Measurements from ENCODE around the gene PLET1. TPM values are rescaled to one million over a fixed set of nuclear protein-coding genes. Genes with fewer than 3 reads are reported as not detected.

Gene PLET1
- total RNA-seq, 1 donor from 2014 or later = not detected

- no peak for TF ChIP-seq CTCF (IDR thresholded peaks at IDR 0.05; ENCODE audit: borderline replicate concordance)
- no peak for DNase-seq
- Histone ChIP-seq H3K36me3 (no peaks in the 10 kb centered on the region), H3K9me3 (replicated peaks) (no peaks in the 10 kb centered on the region), H3K4me3 (no peak overlapping the region), H3K27me3 (ENCODE audit: low read depth) (no peaks in the 10 kb centered on the region), H3K4me1 (peaks cover 14% of the 10 kb centered on the region), H3K27ac (replicated peaks) (no peak overlapping the region)
- intact Hi-C loops (cut with micrococcal nuclease) = loop anchor here (2.0 kb wide), 1 partner anchor 63 kb away; no protein-coding TSS in a partner anchor
Observed at GRCh38 chr11:112281726-112282125, 21.1 kb upstream of the PLET1 start.

GRCh38 chr11:112280268-112281126 lies 19.8 kb upstream of the PLET1 start:
- DNase-seq = peak; percentile 25
- peak overlapping the region; percentile 62 for H3K27ac ChIP-seq (replicated peaks)
- H3K36me3 ChIP-seq = no peaks in the 10 kb centered on the region
- H3K4me3 ChIP-seq = peak overlapping the region; percentile 71
- peaks cover 9% of the 10 kb centered on the region for H3K4me1 ChIP-seq
- peak; percentile 66 for TF ChIP-seq CTCF (IDR thresholded peaks at IDR 0.05; ENCODE audit: borderline replicate concordance)
- intact Hi-C loops (cut with micrococcal nuclease) = loop anchor here (2.0 kb wide), 1 partner anchor 62 kb away; no protein-coding TSS in a partner anchor
- no peaks in the 10 kb centered on the region for H3K27me3 ChIP-seq (ENCODE audit: low read depth)
- H3K9me3 ChIP-seq (replicated peaks) = no peaks in the 10 kb centered on the region

- peak overlapping the region; percentile 71 for H3K4me3 ChIP-seq
- peaks cover 9% of the 10 kb centered on the region for H3K4me1 ChIP-seq
- H3K27ac ChIP-seq (replicated peaks) = peak overlapping the region; percentile 62
- peak; percentile 83 for TF ChIP-seq CTCF (IDR thresholded peaks at IDR 0.05; ENCODE audit: borderline replicate concordance)
- H3K9me3 ChIP-seq (replicated peaks) = no peaks in the 10 kb centered on the region
- H3K36me3 ChIP-seq = no peaks in the 10 kb centered on the region
- intact Hi-C loops (cut with micrococcal nuclease) = loop anchor here (2.0 kb wide), 1 partner anchor 61 kb away; no protein-coding TSS in a partner anchor
- H3K27me3 ChIP-seq (ENCODE audit: low read depth) = no peaks in the 10 kb centered on the region
- DNase-seq = peak; percentile 70
Observed at GRCh38 chr11:112279901-112280267, 19.2 kb upstream of the PLET1 start.

GRCh38 chr11:112278803-112279202 lies 18.1 kb upstream of the PLET1 start:
- no peaks in the 10 kb centered on the region for H3K9me3 ChIP-seq (replicated peaks)
- no peak for DNase-seq
- H3K4me3 ChIP-seq = no peak overlapping the region
- no peak for TF ChIP-seq CTCF (IDR thresholded peaks at IDR 0.05; ENCODE audit: borderline replicate concordance)
- no peaks in the 10 kb centered on the region for H3K36me3 ChIP-seq
- H3K4me1 ChIP-seq = peaks cover 9% of the 10 kb centered on the region
- no peak overlapping the region for H3K27ac ChIP-seq (replicated peaks)
- intact Hi-C loops (cut with micrococcal nuclease) = no loop called here
- no peaks in the 10 kb centered on the region for H3K27me3 ChIP-seq (ENCODE audit: low read depth)

GRCh38 chr11:112277941-112278340 lies 17.3 kb upstream of the PLET1 start:
- H3K4me1 ChIP-seq = peaks cover 9% of the 10 kb centered on the region
- DNase-seq = no peak
- no peaks in the 10 kb centered on the region for H3K36me3 ChIP-seq
- H3K9me3 ChIP-seq (replicated peaks) = no peaks in the 10 kb centered on the region
- H3K27ac ChIP-seq (replicated peaks) = no peak overlapping the region
- no peak for TF ChIP-seq CTCF (IDR thresholded peaks at IDR 0.05; ENCODE audit: borderline replicate concordance)
- H3K27me3 ChIP-seq (ENCODE audit: low read depth) = no peaks in the 10 kb centered on the region
- intact Hi-C loops (cut with micrococcal nuclease) = no loop called here
- no peak overlapping the region for H3K4me3 ChIP-seq

Data from left ventricle myocardium inferior (tissue), 1 donor.